ENCODE data around the gene CACNA2D1. TPM values are rescaled to one million over a fixed set of nuclear protein-coding genes. Genes with fewer than 3 reads are reported as not detected.
"Not testable (repeated sequence)": the region's sequence is repeated elsewhere in the genome, so short reads cannot be mapped to it uniquely, and the experiment has no call there.

CACNA2D1 gene
- polyA plus RNA-seq, 2 of the 4 experiments (the other 2 are of a cell fraction) = 18.0 to 32.9 TPM

DNA sequence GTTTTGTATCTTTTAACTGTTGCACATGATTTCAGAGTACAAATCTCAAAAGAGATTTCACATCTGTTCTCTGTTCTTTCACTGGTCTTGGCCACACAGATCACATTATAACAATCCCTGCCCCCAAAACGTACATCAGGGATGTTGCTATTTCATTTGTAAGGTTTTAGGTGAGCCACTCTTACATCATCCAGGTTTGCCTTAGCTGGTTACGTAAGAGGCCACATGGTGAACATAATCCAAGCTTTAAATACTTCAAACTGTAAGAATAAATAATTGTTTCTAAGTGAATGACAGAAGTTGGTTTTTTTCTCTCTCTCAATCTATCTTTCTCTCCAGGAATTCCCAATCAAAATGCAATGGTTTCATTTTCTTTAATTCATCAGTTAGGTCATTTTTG is 427.8 kb downstream of the CACNA2D1 start:
- ChIA-PET CTCF (interaction anchor here (1.5 to 8.6 kb wide), 4 partner anchors 299 to 537 kb away, joined by 3 to 64 read pairs (median 10); no protein-coding TSS in a partner anchor), POLR2A (no interaction called here)
- no peak overlapping the region for H3K4me3 ChIP-seq
- FAIRE-seq (peak; percentile 65), ATAC-seq (no peak), DNase-seq (ENCODE audit: low read depth in 1 of 2, low spot score in 1 of 2) (peak in 1 of 2 experiments; percentile 37)
- H3K4me2 ChIP-seq = peak overlapping the region; percentile 33
- 68% methylated on average over 2 of the region's 2 CpGs for WGBS (ENCODE audit: missing lambda C conversion rate)
- H3K27ac ChIP-seq = peak overlapping the region; percentile 21 to 71; a peak in 4 of 6 replicates
- H3K4me1 ChIP-seq = peaks cover 23% of the 10 kb centered on the region
- H3K9me3 ChIP-seq = no peaks in the 10 kb centered on the region
- TF ChIP-seq KDM1A (IDR thresholded peaks at IDR 0.05; ENCODE audit: low read depth) (no peak), BHLHE40 (IDR thresholded peaks at IDR 0.05; ENCODE audit: low read depth, low read length) (no peak), FOSB (CRISPR knock-in tag; IDR thresholded peaks at IDR 0.05) (no peak), FOSL2 (IDR thresholded peaks at IDR 0.05) (no peak), FOSL2 (CRISPR knock-in tag; IDR thresholded peaks at IDR 0.05) (no peak), EHMT2 (IDR thresholded peaks at IDR 0.05; ENCODE audit: low read depth) (no peak), POLR2AphosphoS2 (conservative IDR thresholded peaks at IDR 0.05; ENCODE audit: low read length) (no peak), CHD4 (IDR thresholded peaks at IDR 0.05; ENCODE audit: borderline replicate concordance) (no peak), CEBPB (IDR thresholded peaks at IDR 0.05) (peak; percentile 78 to 82), CBX8 (IDR thresholded peaks at IDR 0.05) (no peak), JUNB (IDR thresholded peaks at IDR 0.05) (no peak), MAZ (IDR thresholded peaks at IDR 0.05; ENCODE audit: borderline replicate concordance, low read depth, low read length) (no peak), HOXB13 (CRISPR knock-in tag; IDR thresholded peaks at IDR 0.05; ENCODE audit: low read depth) (no peak), MYC (IDR thresholded peaks at IDR 0.05; ENCODE audit: borderline replicate concordance, low read length) (no peak), ZNF302 (CRISPR knock-in tag; IDR thresholded peaks at IDR 0.05) (no peak), PHF8 (IDR thresholded peaks at IDR 0.05; ENCODE audit: borderline replicate concordance, low read depth) (no peak), EP300 (IDR thresholded peaks at IDR 0.05) (peak in 1 of 2 experiments; percentile 32; a peak in 1 of 5 replicates), SREBF2 (IDR thresholded peaks at IDR 0.05) (no peak), FOXS1 (CRISPR knock-in tag; IDR thresholded peaks at IDR 0.05) (no peak), POLR2A (IDR thresholded peaks at IDR 0.05; ENCODE audit: low read length) (no peak), SMC3 (IDR thresholded peaks at IDR 0.05) (0 out of 3 replicates have a peak, but pooled peaks have one; percentile 9), RNF2 (IDR thresholded peaks at IDR 0.05; ENCODE audit: borderline replicate concordance, low read depth) (no peak), HOXB5 (CRISPR knock-in tag; IDR thresholded peaks at IDR 0.05) (no peak)
- TF ChIP-seq, protein P1, sequence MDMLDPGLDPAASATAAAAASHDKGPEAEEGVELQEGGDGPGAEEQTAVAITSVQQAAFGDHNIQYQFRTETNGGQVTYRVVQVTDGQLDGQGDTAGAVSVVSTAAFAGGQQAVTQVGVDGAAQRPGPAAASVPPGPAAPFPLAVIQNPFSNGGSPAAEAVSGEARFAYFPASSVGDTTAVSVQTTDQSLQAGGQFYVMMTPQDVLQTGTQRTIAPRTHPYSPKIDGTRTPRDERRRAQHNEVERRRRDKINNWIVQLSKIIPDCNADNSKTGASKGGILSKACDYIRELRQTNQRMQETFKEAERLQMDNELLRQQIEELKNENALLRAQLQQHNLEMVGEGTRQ (IDR thresholded peaks at IDR 0.05) = no peak
- TF ChIP-seq, protein P2, sequence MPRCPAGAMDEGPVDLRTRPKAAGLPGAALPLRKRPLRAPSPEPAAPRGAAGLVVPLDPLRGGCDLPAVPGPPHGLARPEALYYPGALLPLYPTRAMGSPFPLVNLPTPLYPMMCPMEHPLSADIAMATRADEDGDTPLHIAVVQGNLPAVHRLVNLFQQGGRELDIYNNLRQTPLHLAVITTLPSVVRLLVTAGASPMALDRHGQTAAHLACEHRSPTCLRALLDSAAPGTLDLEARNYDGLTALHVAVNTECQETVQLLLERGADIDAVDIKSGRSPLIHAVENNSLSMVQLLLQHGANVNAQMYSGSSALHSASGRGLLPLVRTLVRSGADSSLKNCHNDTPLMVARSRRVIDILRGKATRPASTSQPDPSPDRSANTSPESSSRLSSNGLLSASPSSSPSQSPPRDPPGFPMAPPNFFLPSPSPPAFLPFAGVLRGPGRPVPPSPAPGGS (IDR thresholded peaks at IDR 0.05) = no peak
- TF ChIP-seq, protein P3, sequence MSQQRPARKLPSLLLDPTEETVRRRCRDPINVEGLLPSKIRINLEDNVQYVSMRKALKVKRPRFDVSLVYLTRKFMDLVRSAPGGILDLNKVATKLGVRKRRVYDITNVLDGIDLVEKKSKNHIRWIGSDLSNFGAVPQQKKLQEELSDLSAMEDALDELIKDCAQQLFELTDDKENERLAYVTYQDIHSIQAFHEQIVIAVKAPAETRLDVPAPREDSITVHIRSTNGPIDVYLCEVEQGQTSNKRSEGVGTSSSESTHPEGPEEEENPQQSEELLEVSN (IDR thresholded peaks at IDR 0.05; ENCODE audit: borderline replicate concordance, low read depth) = no peak

DNA sequence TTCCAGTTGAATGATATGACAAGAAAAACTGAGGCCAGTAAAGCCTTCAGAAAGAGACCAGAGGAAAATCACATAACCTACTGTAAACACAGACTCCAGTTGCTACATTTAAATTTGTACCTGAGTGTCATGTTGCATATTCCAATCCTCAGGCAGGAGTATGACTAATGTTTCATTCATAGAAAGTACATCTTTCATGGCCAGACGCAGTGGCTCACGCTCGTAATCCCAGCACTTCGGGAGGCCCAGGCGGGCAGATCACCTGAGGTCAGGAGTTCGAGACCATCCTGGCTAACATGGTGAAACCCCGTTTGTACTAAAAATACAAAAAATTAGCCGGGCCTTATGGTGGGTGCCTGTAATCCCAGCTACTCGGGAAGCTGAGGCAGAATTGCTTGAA is 429.0 kb downstream of the CACNA2D1 start:
- ATAC-seq; H3K9me3 ChIP-seq; POLR2A ChIA-PET; H3K4me3 ChIP-seq; H3K4me2 ChIP-seq; FAIRE-seq; DNase-seq (ENCODE audit: low read depth in 1 of 2, low spot score in 1 of 2): not testable (repeated sequence)
- CTCF ChIA-PET = interaction anchor here (0.7 to 8.6 kb wide), 3 partner anchors 14 to 532 kb away, joined by 3 to 64 read pairs (median 3); no protein-coding TSS in a partner anchor
- 88% methylated on average over 9 of the region's 9 CpGs for WGBS (ENCODE audit: missing lambda C conversion rate)
- H3K4me1 ChIP-seq = peaks cover 23% of the 10 kb centered on the region
- peak overlapping the region in 1 of 2 experiments; percentile 3; a peak in 1 of 6 replicates for H3K27ac ChIP-seq
